HG03064 (cell line): ENCODE data around the gene HSD17B3.
"Not testable (repeated sequence)": the region's sequence is repeated elsewhere in the genome, so short reads cannot be mapped to it uniquely, and the experiment has no call there.

ENCODE experiments used
- ATAC-seq: cut with Tn5 transposase; IDR thresholded peaks from one replicate; pipeline ENCODE4 v1.9.1; 2021; ENCODE audit warnings: low read depth; ENCODE audit not compliant: unreplicated experiment

Gene HSD17B3

DNA sequence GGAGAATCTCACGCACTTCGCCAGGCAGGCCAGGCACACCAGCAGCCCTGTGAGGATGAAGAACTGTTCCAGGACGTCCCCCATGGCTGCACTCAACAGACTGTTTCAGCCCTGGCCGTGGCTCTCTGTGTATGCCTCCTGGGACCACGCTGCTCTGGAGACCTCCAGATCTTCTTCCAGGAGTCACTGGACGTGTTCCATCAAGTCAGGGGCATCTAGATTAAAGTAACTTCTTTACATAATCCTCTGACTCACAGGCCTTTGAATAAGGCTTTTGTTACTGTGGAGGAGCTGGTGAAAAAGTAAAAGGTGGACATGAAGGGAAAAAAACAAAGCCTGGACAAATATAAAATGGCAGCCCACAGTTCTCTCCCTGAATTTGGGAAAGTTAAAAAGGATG lies at the start of gene HSD17B3:
Gene HSD17B3, minus strand, starts transcription at position 156 of the 400 bp plus-strand sequence. Its CDS starts 72 bp downstream, at position 84.
- ATAC-seq: no peak

DNA sequence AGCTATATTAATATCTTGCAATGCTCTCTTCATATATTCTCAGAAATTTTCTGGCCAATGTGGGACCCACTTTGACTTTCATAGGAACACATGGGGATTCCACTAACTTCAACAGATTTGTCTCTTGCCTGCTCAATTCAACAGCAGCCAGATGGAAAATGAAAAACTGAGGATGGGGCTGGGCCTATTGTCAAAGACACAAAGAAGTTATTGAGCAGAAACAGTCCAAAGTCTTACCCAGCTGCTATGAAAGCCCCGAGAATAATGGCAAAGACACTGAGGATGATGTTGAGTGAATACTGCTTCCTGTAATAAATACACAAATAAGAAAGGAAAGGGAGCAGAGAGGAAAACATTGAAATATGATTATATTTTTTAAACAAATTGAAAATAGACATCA lies 48.9 kb upstream of the HSD17B3 start:
- ATAC-seq: no peak

DNA sequence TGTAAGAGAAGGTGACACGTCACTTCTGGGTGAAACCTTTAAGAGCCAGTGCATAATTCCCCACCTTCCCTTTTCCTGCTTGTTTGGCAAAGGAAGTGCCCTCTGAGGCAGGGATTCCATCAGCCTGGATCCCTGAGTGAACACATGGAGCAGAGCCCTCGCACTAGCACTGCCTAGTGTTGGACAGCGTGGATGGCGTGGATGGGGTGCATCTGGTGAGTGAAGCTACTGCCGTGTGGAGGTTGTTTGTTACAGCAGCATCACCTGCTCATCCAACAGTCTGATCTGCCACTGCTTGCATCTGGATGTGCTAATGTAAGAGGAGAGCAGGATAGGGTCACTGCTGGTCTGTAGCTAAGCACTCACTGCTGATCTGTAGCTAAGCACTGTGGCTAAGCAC lies 46.3 kb upstream of the HSD17B3 start:
- ATAC-seq: no peak

DNA sequence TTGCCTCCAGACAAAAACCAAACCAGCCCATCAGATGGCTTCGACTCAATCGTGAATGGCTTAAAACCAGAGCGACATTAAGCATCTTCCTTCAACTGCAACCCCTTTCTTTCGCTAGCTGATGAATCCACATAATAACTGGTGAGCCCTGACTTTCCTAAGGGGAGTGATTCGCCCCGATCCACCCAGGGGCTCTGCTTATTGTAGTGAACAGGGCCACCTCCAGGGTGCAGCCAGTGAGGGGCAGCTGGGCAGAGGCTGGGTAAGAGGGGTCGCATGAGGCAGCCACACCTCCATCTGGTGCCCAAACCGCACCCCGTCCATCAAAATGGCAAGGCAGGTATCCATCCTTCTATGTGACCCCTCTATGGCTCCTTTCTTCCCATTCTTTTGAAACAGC lies 43.6 kb upstream of the HSD17B3 start:
- ATAC-seq: no peak

DNA sequence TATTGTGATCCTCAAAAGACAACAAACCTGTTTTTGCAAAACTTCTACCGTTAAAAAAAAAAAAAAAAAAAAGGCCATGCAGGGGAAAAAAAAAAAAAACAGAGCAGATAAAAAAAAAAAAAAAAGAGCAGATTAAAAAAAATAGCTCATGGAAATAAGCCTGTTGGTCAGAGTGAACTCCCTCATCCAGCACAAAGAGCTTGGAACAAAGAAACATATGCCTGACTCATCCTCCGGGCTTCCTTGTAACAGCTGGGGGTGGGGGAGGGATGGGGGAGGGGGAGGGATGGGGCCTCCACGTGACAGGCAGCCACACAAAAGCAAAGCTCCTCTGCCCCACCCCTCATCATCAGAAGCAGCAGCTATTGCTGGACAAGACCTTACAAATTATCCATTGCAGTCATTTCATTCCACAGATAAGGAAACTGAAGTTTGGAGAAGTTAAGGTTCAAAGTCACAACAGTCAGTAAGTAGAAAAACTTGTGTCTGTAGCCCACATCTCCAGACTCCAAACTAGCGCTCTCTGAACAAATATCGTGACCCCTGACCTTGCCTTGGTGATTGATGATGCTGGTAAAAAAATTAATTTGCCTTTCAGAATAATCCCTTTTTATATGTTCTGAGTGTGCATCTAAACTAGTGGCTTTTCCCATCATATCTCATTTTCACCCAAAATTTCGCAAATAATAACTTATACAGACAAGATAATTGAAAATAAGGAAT lies 42.6 kb upstream of the HSD17B3 start:
- no peak for ATAC-seq

DNA sequence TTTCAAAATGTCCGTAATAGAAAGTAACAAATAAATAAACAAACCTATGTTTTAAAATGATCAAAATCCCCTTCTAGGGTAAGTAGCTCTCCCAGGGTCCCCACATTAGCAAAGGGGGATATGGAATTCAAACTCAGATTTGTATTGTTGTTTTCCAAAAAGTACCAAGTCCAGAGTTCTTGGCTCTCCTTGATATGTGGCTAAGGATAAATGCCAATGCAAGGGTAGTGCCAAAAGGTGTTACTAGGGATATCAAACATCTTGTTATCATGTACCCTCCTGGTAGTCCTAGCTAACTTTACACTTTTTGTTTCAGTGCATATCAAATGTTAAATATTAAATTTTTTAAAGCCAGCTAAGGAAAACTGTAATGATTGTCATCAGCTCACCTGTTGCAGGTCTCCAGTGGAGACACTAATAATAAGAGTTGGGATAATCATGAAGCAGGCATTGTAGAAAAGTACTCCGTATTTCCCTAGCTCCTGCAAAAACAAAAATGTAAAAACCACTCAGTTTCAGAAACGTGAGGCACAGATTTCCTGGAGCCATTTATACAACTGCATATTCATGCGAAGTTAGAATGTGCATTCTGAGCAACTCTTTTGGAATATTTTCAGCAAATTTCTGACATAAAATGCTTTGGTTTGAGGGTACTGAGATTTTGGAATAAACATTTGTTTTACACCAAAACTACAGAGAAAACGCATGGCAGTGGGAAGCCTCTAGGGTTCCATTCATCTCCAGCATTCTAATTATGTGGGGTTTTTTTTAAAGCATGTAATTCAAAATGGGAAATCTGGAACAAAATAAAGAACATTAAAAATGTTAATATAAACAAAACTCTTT lies 41.8 kb upstream of the HSD17B3 start:
- ATAC-seq: no peak

DNA sequence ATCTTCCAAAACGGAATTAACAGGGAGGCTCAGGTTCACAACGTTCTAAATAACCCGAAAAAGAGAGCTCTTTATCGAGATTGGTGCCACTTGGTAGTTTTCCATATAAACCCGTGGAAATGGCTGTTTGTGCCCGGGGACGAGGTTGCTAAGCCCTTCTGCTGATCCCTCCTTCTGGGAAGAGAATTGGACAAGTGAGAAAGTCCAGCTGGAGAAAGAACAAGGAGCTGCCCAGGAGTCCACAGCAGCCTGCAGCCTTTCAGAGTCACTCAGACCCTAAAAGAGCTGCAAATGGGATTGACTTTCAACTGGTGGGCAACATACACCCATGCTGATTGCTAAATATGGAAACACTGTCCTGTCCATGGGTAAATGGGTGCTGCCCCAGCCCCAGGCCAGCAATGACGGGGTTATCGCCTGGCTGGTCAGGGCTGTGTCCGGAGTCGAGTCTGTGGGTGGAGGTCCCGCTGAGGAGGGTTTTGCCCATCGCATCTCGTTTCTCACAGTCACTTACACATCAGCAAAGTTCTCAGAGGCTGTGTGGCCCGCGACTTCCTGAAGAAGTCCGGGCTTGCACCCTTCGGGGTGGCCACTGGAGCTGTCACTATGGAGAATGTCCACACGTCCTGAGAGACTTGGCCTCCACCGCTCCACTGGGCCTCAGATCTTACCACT lies 40.7 kb upstream of the HSD17B3 start:
- ATAC-seq: no peak

DNA sequence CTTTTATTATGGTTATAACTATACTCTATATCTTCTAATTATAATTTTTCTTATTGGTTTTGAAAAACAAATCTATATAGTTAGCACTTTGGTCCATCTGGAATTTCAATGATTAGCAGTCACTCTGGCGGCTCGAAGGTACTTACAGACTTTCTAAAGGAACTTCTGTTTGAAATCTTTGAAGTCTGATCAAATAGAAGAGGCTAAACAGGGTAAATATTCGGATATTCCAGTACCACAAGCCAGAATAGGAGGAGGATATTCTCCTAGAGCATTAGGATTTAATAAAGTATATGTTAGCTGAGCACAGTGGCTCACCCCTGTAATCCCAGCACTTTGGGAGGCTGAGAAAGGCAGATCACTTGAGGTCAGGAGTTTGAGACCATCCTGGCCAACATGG lies 38.7 kb upstream of the HSD17B3 start:
- ATAC-seq: no peak

DNA sequence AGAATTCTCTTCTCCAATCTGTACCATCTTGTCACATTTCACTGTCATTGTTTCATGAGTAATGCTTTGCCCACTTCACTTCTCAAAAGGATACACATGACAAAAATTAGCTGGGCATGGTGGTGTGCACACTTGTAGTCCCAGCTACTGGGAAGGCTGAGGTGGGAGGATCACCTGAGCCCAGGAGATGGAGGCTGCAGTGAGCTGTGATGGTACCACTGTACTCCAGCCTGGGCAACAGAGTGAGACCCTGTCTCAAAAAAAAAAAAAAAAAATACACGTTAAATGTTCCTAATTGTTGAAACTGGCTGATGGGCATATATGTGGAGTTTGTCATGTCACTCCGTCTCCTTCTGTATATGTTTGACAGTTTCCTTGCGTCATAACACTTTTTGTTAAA lies 36.3 kb upstream of the HSD17B3 start:
- ATAC-seq: no peak

DNA sequence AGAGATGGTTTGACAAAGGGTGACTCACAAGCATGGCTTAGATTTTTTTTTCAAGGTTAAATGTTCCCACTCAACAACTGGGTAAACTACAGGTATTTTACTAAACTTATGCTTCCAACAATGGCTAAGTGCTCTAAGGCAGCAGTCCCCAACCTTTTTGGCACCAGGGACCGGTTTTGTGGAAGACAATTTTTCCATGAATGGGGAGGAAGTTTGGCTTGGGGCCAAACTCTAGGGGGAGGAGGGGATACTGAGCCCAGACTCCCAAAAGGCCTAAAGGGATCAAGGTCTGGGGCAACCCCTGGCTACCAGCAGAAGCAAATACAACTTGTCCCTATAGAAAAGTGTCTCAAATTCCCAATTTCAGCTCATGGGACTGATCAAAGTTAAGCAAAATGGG lies 32.0 kb upstream of the HSD17B3 start:
- ATAC-seq: no peak

DNA sequence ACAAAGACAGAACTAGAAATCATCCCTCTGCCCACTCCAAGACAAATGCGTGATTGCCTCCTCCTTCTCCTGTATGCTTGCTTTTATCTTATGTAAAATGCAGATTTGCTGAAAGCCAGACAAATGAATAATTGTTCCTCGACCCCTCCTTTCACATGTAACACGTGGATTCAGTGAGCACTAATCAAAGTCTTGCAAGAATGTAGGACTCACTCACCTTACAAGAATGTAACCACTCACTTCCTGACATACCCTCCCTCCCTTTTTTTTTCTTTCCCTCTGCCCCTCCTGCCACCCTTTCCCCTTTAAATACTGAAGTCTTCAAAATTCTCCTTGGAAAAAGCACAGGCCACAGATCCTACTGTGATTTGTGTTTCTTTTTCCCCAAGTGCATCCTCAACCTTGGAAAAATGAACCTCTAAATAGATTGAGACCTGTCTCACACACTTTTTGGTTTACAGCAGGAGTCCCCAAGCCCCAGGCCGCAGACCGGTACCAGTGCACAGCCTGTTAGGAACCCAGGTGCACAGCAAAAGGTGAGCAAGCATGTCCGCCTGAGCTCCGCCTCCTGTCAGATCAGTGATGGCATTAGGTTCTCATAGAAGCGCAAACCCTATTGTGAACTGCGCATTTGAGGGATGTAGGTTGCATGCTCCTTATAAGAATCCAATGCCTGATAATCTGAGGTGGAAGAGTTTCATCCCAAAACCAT lies 29.4 kb upstream of the HSD17B3 start:
- ATAC-seq: no peak

DNA sequence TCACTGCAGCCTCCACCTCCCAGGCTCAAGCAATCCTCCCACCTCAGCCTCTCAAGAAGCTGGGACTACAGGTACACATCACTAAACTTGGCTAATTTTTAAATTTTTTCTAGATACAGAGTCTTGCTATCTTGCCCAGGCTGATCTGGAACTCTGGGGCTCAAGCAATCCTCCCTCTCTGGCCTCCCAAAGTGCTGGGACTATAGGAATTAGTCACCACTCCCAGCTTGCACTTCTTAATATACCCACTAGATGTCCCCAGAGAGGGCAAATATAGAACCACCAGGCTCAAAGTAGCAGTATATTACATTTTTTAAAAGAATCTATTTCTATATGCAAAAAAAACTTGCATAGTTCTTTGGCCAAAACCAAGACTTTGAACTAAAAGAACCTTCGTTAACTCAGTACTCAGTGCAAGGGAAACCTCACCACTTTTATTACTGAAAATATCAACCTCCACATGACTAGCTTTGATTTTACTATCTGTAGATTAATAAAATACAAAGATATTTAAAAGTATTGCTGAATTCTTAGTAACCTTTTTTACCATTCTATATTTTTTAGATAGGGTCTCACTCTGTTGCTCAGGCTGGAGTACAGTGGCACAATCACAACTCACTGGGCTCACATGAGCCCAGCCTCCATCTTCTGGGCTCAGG lies 25.8 kb upstream of the HSD17B3 start:
- no peak for ATAC-seq

DNA sequence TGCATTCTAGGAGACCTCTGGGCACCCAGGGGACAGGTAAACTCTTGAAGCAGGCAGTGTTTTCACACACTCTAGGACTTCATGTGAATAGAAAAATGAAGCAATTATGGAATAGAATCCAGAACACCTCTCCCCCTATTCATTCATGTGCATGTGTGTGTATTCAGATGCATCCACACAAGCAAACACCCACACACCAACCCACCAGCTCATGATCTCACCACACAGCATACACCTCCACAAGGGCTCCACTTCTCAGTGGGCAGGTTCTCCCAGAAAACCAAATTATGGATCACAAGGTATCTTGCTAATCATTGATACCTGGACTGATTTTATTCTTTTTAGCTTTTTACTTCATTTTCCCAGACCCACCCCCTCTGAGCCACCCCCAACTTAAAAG lies 21.2 kb upstream of the HSD17B3 start:
- no peak for ATAC-seq

DNA sequence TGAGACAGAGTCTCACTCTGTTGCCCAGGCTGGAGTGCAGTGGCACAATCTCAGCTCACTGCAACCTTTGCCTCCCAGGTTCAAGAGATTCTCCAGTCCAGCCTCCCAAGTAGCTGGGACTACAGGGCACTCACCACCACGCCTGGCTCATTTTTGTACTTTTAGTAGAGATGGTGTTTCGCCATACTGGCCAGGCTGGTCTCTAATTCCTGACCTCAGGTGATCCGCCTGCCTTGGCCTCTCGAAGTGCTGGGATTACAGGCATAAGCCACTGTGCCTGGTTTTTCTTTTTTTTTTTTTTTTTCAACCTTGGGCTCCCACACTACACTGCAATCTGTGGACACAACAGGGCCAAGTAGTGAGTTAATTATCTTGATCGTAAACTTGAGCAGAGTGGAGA lies 20.8 kb upstream of the HSD17B3 start:
- ATAC-seq: not testable (repeated sequence)

DNA sequence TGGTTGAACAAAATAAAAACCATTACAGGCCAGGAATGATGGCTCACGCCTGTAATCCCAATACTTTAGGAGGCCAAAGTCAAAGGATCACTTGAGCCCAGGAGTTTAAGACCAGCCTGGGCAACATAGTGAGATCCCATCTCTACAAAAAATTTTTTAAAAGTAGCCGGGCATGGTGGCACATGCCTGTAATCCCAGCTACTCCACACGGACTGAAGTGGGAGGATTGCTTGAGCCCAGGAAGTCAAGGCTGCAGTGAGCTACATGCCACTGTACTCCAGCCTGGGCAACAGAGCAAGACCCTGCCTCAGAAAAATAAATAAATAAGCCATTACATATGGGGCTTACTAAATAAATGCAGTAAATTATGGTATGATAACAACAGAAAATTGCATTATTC lies 20.2 kb upstream of the HSD17B3 start:
- ATAC-seq: not testable (repeated sequence)

DNA sequence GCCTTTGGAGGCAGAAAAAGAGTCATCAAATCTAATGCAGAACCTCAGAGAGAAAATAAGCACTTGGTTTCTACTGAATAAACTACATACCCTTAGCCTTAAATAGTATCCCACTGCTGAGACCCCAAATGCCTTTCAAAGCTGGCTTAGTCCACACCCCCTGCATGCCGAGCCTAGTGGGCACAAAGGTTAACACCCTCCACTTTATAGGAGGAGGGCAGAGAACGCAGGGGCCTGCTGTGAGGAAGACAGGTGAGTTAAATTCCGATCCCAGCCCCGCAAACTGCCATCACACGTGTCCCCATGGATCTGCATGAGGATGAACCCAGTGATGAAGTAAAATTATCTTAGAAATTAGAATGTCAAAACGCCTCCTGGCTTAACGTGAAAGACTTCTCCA lies 19.5 kb upstream of the HSD17B3 start:
- no peak for ATAC-seq

DNA sequence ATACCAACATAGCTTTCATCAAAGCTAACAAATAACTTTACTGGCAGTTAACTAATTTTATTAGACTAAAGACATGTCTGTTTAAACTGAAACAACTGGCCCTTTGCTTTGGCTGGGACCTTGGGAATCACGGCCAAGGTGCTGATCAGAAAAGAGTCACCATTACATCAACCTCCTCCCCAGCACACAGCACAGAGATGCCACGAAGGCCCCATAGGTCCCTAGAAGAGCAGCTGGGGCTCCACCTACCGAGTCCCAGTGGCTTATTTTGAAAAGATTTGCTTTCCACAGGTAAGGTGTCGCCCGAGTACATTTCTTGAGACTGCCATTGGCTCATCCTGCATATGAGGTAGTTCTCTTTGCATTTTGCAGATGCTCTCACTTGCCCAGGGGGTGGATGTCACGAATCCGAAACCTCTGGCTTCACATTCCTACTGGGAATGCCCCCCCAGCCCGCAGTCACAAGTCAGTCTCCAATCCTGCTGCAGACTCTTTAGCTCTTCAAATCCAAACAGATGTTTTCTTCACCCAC lies 18.8 kb upstream of the HSD17B3 start:
- ATAC-seq: no peak

DNA sequence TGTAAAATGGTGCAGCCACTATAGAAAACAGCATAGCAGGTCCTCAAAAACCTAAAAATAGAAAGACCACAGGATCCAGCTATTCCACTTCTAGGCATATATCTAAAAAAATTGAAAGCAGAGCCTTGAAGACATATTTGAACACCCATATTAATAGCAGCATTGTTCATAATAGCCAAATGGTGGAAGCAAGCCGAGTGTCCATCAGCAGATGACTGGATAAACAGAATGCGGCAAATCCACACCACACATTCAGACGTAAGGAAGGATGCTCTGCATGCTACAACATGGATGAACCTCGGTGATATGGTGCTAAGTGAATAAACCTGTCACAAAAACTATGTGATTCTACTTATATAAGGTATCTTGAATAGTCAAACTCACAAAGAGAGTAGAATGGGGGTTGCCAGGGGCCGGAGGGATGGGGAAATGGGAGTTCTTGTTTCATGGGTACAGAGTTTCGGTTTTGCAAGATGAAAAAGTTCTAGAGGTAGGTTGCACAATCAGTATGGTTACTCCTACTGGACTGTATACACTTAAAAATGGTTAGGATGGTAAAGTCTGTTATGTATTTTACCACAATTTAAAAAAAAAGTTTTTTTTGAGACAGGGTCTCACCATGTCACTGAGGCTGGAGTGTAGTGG lies 17.1 kb upstream of the HSD17B3 start:
- ATAC-seq: no peak

DNA sequence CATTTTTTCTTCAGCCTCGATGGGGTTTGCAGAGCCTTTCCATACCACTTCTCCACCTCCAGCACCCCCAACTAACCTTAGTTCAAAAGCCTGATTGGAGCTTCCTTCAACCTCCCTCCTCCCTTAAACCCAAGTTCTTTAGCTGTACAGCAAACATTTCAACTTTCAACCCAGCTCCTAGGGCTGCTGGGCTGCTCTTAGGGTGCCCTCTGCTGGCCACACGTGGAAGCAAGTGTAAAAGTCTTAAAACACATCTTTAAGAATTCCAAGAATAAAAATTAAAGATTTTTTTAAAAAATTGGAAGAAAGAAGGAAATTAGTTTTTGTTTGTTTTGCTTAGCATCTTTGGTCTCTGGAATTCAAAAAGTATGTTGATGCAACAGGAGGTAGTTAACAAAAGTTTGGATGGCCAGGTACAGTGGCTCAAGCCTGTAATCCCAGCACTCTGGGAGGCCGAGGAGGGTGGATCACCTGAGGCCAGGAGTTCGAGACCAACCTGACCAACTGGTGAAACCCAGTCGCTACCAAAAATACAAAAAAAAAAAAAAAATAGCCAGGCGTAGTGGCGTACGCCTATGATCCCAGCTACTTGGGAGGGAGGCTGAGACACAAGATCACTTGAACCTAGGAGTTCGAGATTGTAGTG lies 15.5 kb upstream of the HSD17B3 start:
- no peak for ATAC-seq
